ENCODE results near the gene RTN4IP1.
A peak's percentile ranks its signal among the peaks of the same experiment; 100 is the strongest.

The RTN4IP1 gene

DNA sequence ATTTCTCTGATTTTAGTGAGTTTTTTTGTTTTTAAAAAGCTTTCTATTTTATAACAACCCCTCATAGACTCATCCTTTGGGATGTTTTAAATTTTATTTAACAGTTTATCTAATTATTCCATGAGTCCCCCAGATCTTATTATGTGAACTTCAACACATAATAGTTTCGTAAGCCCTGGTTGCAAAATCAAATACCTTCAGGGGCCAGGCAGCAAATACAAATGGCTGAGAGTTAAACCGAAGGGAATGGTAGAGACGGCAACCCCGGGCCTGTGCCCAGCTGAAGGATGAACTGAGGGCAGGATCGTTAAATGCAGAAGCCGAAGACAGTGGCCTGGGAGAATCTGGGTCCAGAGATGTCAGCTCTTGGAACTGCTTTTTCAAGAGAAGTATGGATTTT lies 88.4 kb downstream of the RTN4IP1 start:
- DNase-seq: no peak

DNA sequence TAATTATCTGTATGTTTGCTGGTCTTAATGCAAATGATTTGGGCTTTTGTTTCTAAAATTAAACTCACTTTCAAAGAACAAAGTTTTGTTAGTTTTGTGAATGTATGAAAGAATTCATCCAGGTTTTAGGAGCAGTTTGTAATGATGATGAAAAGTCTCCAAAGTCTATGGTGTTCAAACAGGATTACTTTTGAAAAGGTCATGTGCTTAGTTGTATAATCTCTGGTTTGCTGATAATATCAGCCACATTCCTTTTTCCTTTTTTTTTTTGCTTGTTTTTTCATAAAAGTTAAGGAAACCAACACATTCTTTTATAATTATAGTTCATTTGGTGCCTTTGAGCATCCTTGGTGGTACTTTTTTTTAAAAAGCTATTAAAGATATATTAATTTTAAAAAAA lies 88.9 kb downstream of the RTN4IP1 start:
- no peak for DNase-seq

DNA sequence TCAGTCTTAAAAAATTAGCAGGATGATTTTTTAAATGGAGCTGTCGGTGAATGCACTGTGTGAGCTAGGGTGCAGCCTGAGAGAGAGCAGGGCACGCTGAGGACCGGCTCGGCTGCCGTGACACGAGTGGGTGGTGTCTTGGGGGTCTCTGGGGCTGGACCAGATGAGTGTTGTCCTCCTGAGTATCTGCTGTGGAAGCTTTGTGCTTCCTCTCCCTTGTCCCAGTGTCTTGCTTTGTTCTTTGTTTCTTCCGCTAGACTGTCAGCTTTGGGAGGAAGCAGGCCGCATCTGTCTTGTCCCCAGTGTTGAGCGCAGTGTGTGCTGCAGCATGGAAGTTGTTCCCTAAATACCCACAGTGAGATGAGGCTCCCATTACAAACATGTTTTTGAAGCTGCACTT lies 89.4 kb downstream of the RTN4IP1 start:
- peak; percentile 3 for DNase-seq

GRCh38 chr6:106538145-106538544 lies 91.2 kb downstream of the RTN4IP1 start:
- DNase-seq: no peak

GRCh38 chr6:106537662-106538061 lies 91.6 kb downstream of the RTN4IP1 start:
- DNase-seq: no peak

DNA sequence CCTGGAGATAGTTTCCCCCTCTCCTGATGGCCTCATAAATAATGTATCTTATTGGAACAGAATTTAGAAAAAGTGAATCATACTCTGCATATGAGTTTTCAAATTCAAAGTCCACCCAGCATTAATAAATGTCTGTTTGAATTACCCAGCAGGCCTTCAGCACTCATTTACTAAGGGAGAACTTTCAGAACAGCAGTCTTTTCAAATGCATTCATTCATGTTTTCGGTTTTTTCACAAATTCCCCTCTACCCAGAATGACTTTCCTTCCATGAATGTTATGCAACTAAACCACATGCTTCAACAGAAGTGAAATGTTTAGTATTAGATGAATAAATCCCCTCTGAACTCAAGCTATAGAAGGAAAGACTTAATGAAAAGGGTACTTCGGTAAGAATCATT lies 92.4 kb downstream of the RTN4IP1 start:
- no peak for DNase-seq

GRCh38 chr6:106536357-106536756 lies 92.9 kb downstream of the RTN4IP1 start:
- no peak for DNase-seq

GRCh38 chr6:106535012-106535411 lies 94.3 kb downstream of the RTN4IP1 start:
- DNase-seq: no peak

DNA sequence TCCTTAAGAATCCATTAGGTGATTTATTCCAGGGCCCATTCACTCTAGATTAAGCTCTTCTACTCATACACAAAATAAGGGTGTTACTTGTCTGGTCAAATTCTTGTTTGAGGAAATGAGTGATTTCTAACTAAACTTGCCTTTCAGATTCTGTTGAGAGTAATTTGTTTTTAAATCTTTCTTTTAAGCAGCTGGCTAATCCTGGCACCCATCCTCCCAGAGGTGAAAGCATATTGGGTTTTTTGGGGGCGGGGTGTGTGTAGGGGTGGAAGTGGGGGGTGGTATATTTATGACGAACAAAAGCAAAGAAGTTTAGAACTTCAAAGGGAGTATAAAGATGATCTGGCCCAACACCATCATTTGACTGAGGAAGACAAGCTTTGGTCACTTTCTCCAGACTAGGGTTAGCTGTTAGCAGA lies 94.7 kb downstream of the RTN4IP1 start:
- DNase-seq: no peak

- DNase-seq: no peak
Observed at GRCh38 chr6:106534004-106534403, 95.3 kb downstream of the RTN4IP1 start.

DNA sequence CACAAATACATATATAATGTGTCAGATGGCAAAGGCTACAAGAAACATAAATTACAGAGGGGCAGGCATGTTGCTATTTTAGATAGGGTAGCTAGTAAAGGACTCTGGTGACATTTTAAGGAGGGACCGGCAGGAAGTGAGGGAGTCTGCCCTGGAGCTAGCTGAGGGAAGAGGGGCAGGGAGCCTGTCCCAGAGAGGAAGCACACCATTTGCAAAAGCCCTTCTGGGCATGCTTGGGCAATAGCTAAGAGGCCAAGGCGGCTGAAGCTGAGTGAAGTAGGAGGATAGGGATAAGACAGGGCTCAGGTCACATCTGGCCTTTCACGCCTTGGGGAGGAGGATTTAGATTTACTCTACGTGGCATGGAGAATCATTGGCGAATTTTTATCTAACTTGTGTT lies 96.2 kb downstream of the RTN4IP1 start:
- DNase-seq: no peak

- DNase-seq: no peak
Observed at GRCh38 chr6:106530502-106530901, 98.8 kb downstream of the RTN4IP1 start.

GRCh38 chr6:106530026-106530425 lies 99.3 kb downstream of the RTN4IP1 start:
- DNase-seq: no peak

- no peak for DNase-seq
Observed at GRCh38 chr6:106529438-106529837, 99.9 kb downstream of the RTN4IP1 start.

GRCh38 chr6:106528521-106528920 lies 100.8 kb downstream of the RTN4IP1 start:
- no peak for DNase-seq

- DNase-seq: no peak
Observed at GRCh38 chr6:106527979-106528378, 101.3 kb downstream of the RTN4IP1 start.

DNA sequence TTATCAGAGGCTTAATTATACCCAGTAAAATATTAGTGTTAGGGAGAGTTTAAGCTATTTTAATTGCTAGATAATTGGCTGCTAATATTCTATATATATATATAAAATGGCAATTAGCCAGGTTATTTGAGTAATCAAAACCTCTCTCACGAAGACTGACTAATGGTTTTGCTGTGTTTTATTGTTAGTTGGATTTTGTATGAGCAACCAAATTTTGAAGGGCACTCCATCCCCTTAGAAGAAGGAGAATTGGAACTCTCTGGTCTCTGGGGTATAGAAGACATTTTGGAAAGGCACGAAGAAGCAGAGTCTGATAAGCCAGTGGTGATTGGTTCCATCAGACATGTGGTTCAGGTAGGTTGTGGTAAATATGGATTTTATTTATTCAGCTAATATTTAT lies 102.2 kb downstream of the RTN4IP1 start:
- DNase-seq: no peak

- DNase-seq: no peak
Observed at GRCh38 chr6:106525882-106526275, 103.4 kb downstream of the RTN4IP1 start.

DNA sequence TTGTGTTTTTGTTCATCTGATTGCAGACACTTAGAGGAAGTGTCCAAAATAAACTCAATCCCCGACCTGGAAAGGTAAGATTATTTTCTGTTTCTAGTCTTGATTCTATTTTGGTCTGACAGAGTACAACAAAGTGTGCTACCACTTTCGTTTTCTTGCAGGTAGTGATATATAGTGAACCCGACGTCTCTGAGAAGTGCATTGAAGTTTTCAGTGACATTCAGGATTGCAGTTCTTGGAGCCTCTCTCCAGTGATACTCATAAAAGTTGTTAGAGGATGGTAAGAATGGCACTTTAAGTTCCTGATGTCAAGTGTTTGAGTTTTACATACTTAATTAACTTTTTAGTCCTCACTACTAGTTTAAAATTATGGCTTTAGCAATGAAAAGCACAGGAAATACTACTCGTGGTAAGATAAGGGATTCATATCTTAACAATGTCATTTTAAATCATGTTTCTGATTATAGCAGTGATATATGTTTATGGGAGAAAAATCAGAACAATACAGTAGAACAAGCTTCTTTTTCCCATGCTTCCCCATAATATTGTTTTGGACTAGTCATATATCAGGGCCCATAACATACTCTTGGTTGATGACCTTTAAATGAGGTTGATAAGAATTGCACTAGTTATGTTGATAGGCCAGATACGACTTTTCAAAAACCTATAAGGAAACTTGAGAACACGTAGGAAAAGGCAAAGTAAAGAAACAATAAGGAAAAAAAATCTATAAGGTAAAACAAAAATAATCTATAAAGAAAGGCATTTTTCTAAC lies 104.0 kb downstream of the RTN4IP1 start:
- DNase-seq: no peak

- no peak for DNase-seq
Observed at GRCh38 chr6:106522562-106523250, 106.6 kb downstream of the RTN4IP1 start.
